Astrocyte (in vitro differentiated cells and primary cell): Measurements from ENCODE around the gene CASKIN2. TPM values are rescaled to one million over a fixed set of nuclear protein-coding genes. Genes with fewer than 3 reads are reported as not detected.

Experiments
- DNase-seq: peaks from one replicate; pipeline ENCODE4 v3.0.0-alpha.2; 2010; ENCODE audit warnings: low read depth
- FAIRE-seq: peaks from 2 replicates; lab custom pipeline; 2011; peaks lifted over from hg19 to GRCh38; lab: Jason Lieb, UNC
- H2AFZ ChIP-seq: 2 replicates; pipeline ENCODE4 v1.6.0; 2012; ENCODE audit warnings: low read depth, low read length, inconsistent platforms
- H3K27ac ChIP-seq: 2 replicates; pipeline ENCODE4 v1.5.1; 2011; ENCODE audit warnings: low read depth, low read length, inconsistent platforms
- H3K27me3 ChIP-seq: 2 replicates; pipeline ENCODE4 v1.6.0; 2011; ENCODE audit warnings: low read length, inconsistent platforms; ENCODE audit not compliant: insufficient read depth
- H3K36me3 ChIP-seq: 2 replicates; pipeline ENCODE4 v1.5.1; 2011; ENCODE audit warnings: low read length, inconsistent platforms; ENCODE audit not compliant: insufficient read depth
- H3K4me1 ChIP-seq: 2 replicates; pipeline ENCODE4 v1.5.1; 2011; ENCODE audit warnings: low read length, inconsistent platforms; ENCODE audit not compliant: insufficient read depth
- H3K4me2 ChIP-seq: 2 replicates; pipeline ENCODE4 v1.6.0; 2012; ENCODE audit warnings: low read length, inconsistent platforms
- H3K4me3 ChIP-seq: 2 replicates; pipeline ENCODE4 v1.5.1; 2011; ENCODE audit warnings: low read depth, mild to moderate bottlenecking, low read length, inconsistent platforms; ENCODE audit not compliant: insufficient read depth
- H3K79me2 ChIP-seq: 2 replicates; pipeline ENCODE4 v1.6.0; 2012; ENCODE audit warnings: mild to moderate bottlenecking, low read length, inconsistent platforms; ENCODE audit not compliant: insufficient read depth
- H3K9ac ChIP-seq: 2 replicates; pipeline ENCODE4 v1.6.0; 2012; ENCODE audit warnings: mild to moderate bottlenecking, low read length, inconsistent platforms
- H3K9me3 ChIP-seq: 2 replicates; pipeline ENCODE4 v1.5.1; 2012; ENCODE audit warnings: low read depth, mild to moderate bottlenecking, low read length, inconsistent platforms; ENCODE audit not compliant: insufficient read depth
- H4K20me1 ChIP-seq: 2 replicates; pipeline ENCODE4 v1.6.0; 2012; ENCODE audit warnings: low read length, inconsistent platforms; ENCODE audit not compliant: insufficient read depth
- H3K27ac Mint-ChIP-seq: one replicate; pipeline ENCODE4 v1.8.0; 2021; ENCODE audit warnings: mild to moderate bottlenecking, mixed read lengths; ENCODE audit not compliant: unreplicated experiment
- H3K27me3 Mint-ChIP-seq: one replicate; pipeline ENCODE4 v1.8.0; 2021; ENCODE audit warnings: low read depth, mixed read lengths; ENCODE audit not compliant: unreplicated experiment
- H3K36me3 Mint-ChIP-seq: one replicate; pipeline ENCODE4 v1.8.0; 2021; ENCODE audit warnings: low read depth, mixed read lengths; ENCODE audit not compliant: unreplicated experiment
- H3K4me1 Mint-ChIP-seq: one replicate; pipeline ENCODE4 v1.8.0; 2021; ENCODE audit warnings: low read depth, mixed read lengths; ENCODE audit not compliant: unreplicated experiment
- H3K4me3 Mint-ChIP-seq: one replicate; pipeline ENCODE4 v1.8.0; 2021; ENCODE audit warnings: mild to moderate bottlenecking, moderate library complexity, mixed read lengths; ENCODE audit not compliant: unreplicated experiment
- H3K9me3 Mint-ChIP-seq: one replicate; pipeline ENCODE4 v1.8.0; 2021; ENCODE audit warnings: mild to moderate bottlenecking, mixed read lengths; ENCODE audit not compliant: unreplicated experiment
- CTCF ChIP-seq: IDR thresholded peaks from 2 replicates; pipeline ENCODE4 v1.5.1; 2011; ENCODE audit warnings: low read depth, mild to moderate bottlenecking, inconsistent platforms, low read length, moderate library complexity; ENCODE audit not compliant: insufficient read depth
- EZH2 ChIP-seq: IDR thresholded peaks from 2 replicates; pipeline ENCODE4 v1.6.1; 2012; ENCODE audit warnings: mild to moderate bottlenecking, low read length, inconsistent platforms; ENCODE audit not compliant: insufficient read depth
- total RNA-seq: library from RNA; stranded (reverse); gene quantifications from 2 replicates; pipeline ENCODE4 v1.2.1, GENCODE V29; 2021

Gene CASKIN2
- total RNA-seq, 1 donor from 2014 or later = 22.8 TPM

- no peak overlapping the region for H2AFZ ChIP-seq
- peak overlapping the region; percentile 76 for H3K4me3 Mint-ChIP-seq
- TF ChIP-seq EZH2 = no peak
- TF ChIP-seq CTCF = no peak
- peaks cover 7% of the 10 kb centered on the region for H3K4me1 ChIP-seq
- H3K4me1 Mint-ChIP-seq = peaks cover 4% of the 10 kb centered on the region
- DNase-seq = no peak
- no peaks in the 10 kb centered on the region for H3K79me2 ChIP-seq
- H3K27ac ChIP-seq = no peak overlapping the region
- H3K4me2 ChIP-seq = peak overlapping the region; percentile 87
- peaks cover 13% of the 10 kb centered on the region for H4K20me1 ChIP-seq
- no peaks in the 10 kb centered on the region for H3K9me3 ChIP-seq
- no peaks in the 10 kb centered on the region for H3K36me3 ChIP-seq
- peaks cover 3% of the 10 kb centered on the region for H3K36me3 Mint-ChIP-seq
- H3K4me3 ChIP-seq = no peak overlapping the region
- H3K9me3 Mint-ChIP-seq = no peaks in the 10 kb centered on the region
- no peak overlapping the region for H3K9ac ChIP-seq
- peaks cover 14% of the 10 kb centered on the region for H3K27me3 ChIP-seq
- no peak overlapping the region for H3K27ac Mint-ChIP-seq
- no peak for FAIRE-seq
- peaks cover 7% of the 10 kb centered on the region for H3K27me3 Mint-ChIP-seq
Measured at GRCh38 chr17:75526555-75527270, 11.4 kb upstream of the CASKIN2 start.

GRCh38 chr17:75525806-75526554, 10.6 kb upstream of the CASKIN2 start:
- Mint-ChIP-seq H3K4me1 (peaks cover 3% of the 10 kb centered on the region), H3K27me3 (peaks cover 7% of the 10 kb centered on the region), H3K9me3 (no peaks in the 10 kb centered on the region), H3K27ac (no peak overlapping the region), H3K4me3 (peak overlapping the region; percentile 76), H3K36me3 (peaks cover 3% of the 10 kb centered on the region)
- Histone ChIP-seq H3K9ac (peak overlapping the region; percentile 10), H3K36me3 (no peaks in the 10 kb centered on the region), H3K79me2 (no peaks in the 10 kb centered on the region), H3K27ac (no peak overlapping the region), H4K20me1 (peaks cover 13% of the 10 kb centered on the region), H3K9me3 (no peaks in the 10 kb centered on the region), H3K4me1 (peaks cover 7% of the 10 kb centered on the region), H3K4me3 (peak overlapping the region; percentile 10), H3K4me2 (peak overlapping the region; percentile 87), H3K27me3 (peaks cover 14% of the 10 kb centered on the region), H2AFZ (no peak overlapping the region)
- no peak for TF ChIP-seq CTCF
- peak; percentile 88 for TF ChIP-seq EZH2
- DNase-seq = no peak
- FAIRE-seq = no peak
